Islet of Langerhans (tissue), 1 donor: ENCODE measurements around the gene FAM20B.

ENCODE experiments used
- FAIRE-seq: peaks from one replicate; lab custom pipeline; 2011; peaks lifted over from hg19 to GRCh38; lab: Jason Lieb, UNC

The FAM20B gene

DNA sequence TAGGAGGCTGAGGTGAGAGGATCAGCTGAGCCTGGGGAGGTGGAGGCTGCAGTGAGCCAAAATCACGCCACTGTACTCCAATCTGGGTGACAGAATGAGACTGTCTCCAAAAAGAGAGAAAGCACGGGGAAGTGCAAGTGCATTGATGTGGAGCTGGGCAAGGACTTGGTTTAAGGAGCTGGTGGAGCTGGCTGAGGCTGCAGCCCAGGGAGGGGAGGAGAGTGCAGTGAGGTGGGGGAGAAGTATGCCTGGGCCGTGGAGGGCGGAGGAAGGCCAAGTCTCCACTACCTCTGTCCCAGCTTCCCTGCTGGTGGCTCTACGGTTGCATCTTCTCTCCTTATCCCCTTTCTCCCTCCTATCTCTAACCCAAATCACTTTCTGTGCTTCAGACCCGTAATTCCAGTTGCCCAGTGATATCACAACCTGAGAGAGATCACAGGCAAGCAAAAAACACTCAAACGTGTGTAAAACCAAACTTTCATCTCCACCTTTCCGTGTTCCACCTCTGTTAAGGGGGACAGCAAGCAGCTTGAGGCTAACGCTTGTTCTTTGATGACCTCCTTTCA lies 67.3 kb downstream of the FAM20B start:
- FAIRE-seq: no peak

DNA sequence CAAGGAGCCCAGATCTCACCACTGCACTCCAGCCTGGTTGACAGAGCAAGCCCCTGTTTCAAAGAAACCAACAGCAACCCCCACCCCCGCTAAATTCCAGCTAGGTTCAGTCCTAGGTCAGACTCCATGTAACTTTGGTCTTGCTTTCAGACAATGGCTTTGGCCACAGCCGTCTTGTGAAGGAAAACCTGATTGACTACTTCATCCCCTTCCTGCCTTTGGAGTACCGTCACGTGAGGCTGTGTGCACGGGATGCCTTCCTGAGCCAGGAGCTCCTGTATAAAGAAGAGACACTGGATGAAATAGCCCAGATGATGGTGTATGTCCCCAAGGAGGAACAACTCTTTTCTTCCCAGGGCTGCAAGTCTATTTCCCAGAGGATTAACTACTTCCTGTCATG lies 69.1 kb downstream of the FAM20B start:
- FAIRE-seq: no peak

DNA sequence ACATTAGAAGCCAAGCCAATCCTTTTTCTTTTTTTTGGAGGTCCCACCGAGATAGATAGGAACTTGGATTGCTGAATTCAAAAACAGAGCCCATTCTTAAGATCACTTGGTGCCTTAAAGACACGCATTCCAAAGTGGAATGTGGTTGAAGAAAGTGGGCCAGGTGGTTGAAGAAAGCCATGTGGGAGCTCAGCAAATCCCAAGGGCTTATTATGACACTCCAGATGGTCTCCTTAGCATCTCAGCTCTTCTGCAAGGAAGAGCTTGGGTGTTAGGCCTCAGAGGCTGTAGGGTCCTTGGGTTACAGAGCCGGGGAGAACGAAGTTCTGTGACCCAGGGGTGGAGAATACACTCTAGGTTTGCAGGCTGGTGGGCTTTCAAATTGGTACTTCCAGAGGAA lies 69.7 kb downstream of the FAM20B start:
- no peak for FAIRE-seq

- no peak for FAIRE-seq
Measured at GRCh38 chr1:179095924-179096323, 70.2 kb downstream of the FAM20B start.

GRCh38 chr1:179099891-179100290 lies 74.2 kb downstream of the FAM20B start:
- no peak for FAIRE-seq

DNA sequence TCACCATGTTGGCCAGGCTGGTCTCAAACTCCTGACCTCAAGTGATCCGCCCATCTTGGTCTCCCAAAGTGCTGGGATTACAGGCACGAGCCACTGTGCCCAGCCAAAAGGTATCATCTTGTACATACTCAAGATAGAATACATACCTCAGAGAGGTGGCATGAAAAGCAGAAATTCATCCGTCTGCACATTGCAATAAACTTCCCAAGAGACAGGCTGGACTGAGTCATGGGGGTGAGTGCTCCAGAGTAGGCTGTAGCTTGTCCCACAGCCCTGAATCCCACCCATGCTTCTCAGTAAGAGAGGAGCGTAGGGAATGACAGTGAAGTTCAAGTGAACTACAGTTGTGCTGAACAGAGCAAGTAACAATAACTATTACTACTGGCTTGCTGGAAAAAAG lies 75.9 kb downstream of the FAM20B start:
- no peak for FAIRE-seq

DNA sequence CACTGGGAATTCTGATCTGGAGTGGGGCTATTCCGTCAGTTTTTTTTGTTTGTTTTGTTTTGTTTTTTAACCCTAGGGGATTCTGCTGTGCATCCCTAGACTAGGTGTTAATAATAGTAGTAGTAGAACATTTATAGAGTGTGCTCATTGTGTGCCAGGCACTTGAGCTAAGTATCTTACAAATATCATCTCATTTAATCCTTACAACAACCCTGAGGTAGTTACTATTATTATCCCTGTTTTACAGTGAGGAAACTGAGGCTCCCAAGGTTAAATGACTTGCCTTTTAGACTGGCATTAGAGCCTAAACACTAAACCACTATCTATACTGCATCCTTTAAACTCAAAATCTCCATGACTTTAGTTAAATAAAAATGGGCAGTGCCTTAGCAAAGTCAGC lies 78.3 kb downstream of the FAM20B start:
- no peak for FAIRE-seq

GRCh38 chr1:179104611-179105250 lies 79.0 kb downstream of the FAM20B start:
- no peak for FAIRE-seq

- no peak for FAIRE-seq
Measured at GRCh38 chr1:179105393-179105792, 79.7 kb downstream of the FAM20B start.

DNA sequence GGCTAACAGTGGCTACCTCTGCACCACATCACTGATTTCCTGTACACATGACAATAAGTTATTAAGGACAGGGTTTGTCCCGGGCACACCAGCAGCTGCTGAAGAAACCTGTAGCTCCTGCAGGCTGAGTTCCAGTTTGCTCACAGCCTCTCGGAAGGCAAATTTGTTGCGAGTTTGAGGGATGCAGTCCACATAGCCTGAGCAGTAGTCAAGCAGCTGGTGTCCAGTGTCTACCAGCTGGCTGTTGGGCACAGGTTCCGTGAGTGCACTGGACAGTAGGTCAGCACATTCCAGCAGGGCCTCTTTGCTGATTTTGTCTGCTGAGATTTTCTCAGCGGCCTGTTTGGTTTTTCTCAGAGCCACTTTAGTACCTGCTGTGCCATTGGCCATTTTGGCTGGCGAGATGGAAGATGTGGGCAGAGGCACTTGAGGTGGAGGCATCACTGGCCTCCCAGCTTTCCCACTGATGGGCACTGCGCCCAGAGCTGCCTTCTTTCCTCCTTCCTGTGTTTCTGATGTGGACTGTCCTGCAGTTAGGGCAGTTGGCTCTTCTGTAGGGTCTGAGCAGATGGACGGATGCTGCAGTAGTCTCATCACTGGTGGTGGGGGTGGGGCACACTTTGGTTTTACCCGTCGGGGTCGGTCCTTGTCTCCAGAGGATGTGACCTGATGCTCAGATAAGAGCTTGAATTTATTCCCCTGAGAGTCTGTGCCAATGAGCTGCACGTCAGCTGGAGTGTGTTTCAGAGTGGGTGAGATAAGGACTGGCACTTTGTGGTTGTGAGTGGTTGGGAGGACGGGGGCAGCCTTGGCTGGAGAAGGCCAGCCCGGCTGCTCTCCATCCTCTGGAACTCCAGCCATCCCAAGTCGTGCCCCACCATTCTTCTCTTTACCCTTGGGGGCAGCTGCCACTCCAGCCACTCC lies 82.3 kb downstream of the FAM20B start:
- FAIRE-seq: no peak

GRCh38 chr1:179108644-179109043 lies 83.0 kb downstream of the FAM20B start:
- FAIRE-seq: no peak

GRCh38 chr1:179115181-179115580 lies 89.5 kb downstream of the FAM20B start:
- no peak for FAIRE-seq

- no peak for FAIRE-seq
Measured at GRCh38 chr1:179119513-179119912, 93.8 kb downstream of the FAM20B start.

- no peak for FAIRE-seq
Measured at GRCh38 chr1:179120736-179121135, 95.0 kb downstream of the FAM20B start.

DNA sequence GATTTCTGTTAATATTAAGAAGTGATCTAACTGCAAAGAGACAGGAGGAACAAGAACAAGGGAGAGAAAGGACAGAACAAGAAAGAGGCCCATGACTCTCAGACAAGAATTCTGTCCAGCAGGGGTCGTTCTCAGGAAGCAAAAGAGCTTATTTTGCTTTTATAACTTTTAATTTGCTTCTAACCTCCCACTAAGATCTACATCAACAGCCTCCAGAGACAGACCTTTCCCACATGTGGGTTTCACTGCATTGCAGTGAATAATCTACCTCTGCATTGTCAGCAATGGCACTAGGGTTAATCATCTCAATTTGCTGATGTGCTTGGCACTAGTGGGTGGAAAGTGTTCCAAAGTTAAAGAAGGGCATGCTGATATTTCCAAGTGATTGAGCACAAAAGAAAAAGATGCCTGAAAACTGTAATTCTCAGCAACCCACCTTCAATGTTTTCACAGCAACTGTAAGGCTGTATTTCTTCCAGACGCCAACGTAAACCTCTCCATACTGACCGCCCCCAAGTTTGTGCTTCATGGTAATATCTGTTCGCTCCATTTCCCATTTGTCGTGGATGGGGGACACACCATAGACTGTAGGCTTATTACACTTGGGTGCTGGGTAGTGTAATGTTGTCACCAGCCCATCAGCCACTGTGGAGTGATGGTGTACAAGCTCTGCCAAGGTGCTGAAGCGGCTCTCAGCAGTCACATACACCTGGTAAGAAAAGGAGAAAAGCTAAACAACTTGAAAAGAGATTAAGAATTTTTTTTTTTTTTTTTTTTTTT lies 95.7 kb downstream of the FAM20B start:
- FAIRE-seq: no peak

DNA sequence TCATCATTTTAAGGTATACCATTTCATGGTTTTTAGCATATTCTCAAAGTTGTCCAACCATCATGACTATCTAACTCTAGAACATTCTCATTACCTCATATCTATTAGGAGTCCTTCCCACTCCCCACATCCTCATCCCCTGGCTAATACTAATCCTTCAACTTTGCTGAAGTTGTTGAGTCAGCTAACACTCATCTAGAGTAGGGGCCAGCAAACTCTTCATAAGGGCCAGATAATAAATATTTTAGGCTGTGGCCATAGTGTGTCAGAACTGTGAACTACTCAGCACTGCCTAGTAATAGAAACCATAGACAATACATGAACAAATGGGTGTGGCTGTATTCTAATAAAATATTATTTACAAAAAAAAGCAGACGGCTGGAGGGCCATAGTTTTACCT lies 99.2 kb downstream of the FAM20B start:
- no peak for FAIRE-seq
